ENCODE measurements around the gene ANKRD10.

Gene ANKRD10

GRCh38 chr13:110885516-110885915 is 29.4 kb downstream of the ANKRD10 start:
- DNase-seq (ENCODE audit: low spot score), result no peak
- no peak for TF ChIP-seq CTCF (IDR thresholded peaks at IDR 0.05; ENCODE audit: extremely low read depth, missing control alignments)

DNA sequence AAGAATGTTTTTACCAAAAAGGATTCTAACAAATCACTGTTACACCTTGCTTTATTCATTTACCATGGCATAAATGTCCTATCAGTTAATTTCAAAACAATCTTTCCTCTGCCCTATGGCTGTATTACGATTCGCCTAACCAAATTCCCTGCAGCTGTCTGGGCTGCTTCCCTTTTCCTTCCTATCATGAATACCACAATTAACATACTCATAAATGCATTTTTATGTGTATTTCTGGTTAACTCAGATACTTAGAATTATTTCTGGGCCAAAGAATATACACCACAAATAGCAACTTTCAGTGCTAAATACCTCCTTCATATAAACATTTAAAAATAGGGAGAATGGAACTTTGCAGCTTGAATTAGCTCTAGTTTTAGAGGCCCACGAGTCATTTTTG is 30.4 kb downstream of the ANKRD10 start:
- no peak for TF ChIP-seq CTCF (IDR thresholded peaks at IDR 0.05; ENCODE audit: extremely low read depth, missing control alignments)
- no peak for DNase-seq (ENCODE audit: low spot score)

DNA sequence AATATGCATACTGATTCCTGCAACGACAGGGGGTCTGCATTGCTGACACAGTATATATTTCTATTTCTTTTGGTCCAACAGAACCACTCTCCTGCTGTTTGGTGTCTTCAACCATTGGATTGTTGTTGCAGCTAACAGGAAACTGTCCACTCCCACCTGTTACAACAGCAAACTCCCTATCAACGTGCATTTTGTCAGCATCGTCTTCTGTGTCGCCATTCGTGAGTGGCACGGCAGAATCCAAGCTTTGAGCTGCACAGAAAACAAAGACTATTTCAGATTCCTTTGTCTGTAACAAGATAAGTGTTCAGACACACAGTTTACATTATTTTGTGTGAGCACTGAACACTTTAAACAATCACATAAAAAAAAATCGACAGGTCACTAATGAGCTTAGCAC is 31.3 kb downstream of the ANKRD10 start:
- TF ChIP-seq CTCF (IDR thresholded peaks at IDR 0.05; ENCODE audit: extremely low read depth, missing control alignments), result no peak
- no peak for DNase-seq (ENCODE audit: low spot score)

- no peak for TF ChIP-seq CTCF (IDR thresholded peaks at IDR 0.05; ENCODE audit: extremely low read depth, missing control alignments)
- DNase-seq (ENCODE audit: low spot score), result no peak
These were observed 31.9 kb downstream of the ANKRD10 start for GRCh38 chr13:110882972-110883371.

GRCh38 chr13:110881839-110882627 is 32.8 kb downstream of the ANKRD10 start:
- TF ChIP-seq CTCF (IDR thresholded peaks at IDR 0.05; ENCODE audit: extremely low read depth, missing control alignments), result no peak
- no peak for DNase-seq (ENCODE audit: low spot score)

GRCh38 chr13:110880627-110881026 is 34.2 kb downstream of the ANKRD10 start:
- TF ChIP-seq CTCF (IDR thresholded peaks at IDR 0.05; ENCODE audit: extremely low read depth, missing control alignments), result no peak
- no peak for DNase-seq (ENCODE audit: low spot score)

GRCh38 chr13:110879482-110879881 is 35.4 kb downstream of the ANKRD10 start:
- DNase-seq (ENCODE audit: low spot score), result no peak
- TF ChIP-seq CTCF (IDR thresholded peaks at IDR 0.05; ENCODE audit: extremely low read depth, missing control alignments), result no peak
